HS-27A (cell line): ENCODE data around the gene PRMT1.

ENCODE experiments used
- DNase-seq: peaks from one replicate; pipeline ENCODE4 v3.0.0-alpha.2; 2012; ENCODE audit warnings: low read depth, missing footprints

Gene PRMT1

GRCh38 chr19:49672131-49672919, 4.7 kb upstream of the PRMT1 start:
- no peak for DNase-seq

DNA sequence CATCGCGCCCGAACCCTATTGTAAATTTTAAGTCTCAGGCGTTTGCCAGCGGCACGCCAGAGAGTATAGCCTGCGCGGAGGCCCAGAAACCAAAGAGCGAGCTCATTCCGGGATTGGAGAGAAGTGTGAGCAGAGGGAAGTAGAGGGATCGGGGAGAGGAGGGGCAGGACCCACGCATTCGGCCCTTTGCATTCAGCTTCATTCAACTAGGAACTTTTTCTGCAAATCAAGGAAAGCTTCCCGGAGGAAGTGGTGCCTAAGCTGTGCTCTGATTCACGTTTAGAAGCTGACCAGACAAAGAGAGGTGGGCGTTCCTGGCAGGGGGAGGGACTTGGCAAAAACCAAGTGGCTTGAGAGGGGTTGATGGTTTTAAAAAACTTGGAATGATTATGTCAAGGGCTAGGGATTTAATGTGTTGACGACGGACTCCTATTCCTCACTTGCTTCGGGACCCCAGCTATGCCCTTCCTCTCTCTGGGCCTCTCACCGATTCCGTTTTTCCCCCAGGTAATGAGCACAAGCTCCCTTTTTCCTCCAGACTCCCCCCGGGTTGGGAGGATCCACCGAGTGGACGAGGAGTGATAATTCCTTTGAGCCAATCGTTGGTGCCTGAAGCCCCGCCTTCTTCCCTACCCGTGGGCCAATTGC, 811 bp upstream of the PRMT1 start:
- no peak for DNase-seq

- DNase-seq, result peak; percentile 100
Measured at GRCh38 chr19:49676784-49677230, 264 bp upstream of the PRMT1 start.

GRCh38 chr19:49677901-49678674, 1.0 kb downstream of the PRMT1 start:
- no peak for DNase-seq

DNA sequence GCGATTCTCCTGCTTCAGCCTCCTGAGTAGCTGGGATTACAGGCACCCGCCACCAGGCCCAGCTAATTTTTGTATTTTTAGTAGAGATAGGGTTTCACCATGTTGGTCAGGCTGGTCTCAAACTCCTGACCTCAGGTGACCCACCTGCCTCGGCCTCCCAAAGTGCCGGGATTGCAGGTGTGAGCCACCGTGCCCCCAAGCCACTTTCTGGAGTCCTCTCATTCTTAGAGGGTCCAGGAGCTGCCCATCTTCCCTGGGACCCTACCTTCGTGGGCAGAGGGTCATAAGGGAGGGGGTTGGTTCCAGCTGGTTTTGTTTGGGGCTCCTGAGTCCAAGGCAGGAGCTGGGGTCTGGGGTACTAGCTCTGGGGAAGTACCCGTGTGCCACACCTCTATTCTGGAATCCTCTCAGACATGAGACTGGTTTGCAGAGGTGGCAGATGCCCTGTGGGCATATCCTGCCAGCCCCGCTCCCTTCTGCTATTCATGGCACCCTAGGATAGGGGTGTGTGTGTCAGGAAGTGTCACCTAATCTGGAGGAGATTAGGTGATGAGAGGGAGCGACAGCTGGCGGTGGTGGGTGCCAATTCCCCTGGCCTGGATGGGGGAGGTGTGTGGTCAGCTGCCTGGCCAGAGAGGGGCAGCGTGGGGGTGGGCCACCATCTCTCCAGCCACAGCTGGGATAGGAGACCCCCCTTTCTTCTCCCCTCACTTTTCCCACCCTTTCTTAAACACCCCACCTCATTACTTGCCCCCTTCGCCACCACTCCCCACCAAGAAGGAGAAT, 2.1 kb downstream of the PRMT1 start:
- no peak for DNase-seq

DNA sequence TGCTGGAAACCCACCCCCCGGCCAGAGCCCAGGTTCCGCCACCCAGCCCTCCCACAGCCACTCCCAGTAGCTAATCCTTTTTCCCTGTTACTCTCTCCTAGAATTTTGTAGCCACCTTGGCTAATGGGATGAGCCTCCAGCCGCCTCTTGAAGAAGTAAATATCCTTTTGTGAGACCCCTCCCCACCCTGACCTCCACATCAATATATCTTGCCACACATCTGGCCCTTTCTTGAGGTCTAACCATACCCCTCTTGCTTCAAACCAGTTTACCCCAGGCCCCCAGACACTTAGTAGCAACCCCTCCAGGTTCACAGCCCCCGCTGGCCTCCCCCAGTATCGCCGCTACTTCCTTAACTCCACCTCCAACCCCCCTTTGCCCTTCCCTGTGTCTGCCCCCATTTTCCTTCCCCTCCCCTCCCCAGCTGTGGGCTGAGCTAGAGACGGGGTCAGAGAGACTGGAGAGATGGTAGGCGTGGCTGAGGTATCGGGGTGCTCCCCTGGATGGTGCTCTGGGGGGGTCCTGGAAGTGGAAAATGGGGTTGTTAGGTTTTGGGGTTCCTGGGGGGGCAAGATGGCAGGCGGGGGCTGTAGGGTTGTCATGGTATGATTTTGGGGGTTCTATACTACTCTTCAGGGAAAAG, 2.8 kb downstream of the PRMT1 start:
- DNase-seq, result no peak

GRCh38 chr19:49680421-49681351, 3.6 kb downstream of the PRMT1 start:
- no peak for DNase-seq

DNA sequence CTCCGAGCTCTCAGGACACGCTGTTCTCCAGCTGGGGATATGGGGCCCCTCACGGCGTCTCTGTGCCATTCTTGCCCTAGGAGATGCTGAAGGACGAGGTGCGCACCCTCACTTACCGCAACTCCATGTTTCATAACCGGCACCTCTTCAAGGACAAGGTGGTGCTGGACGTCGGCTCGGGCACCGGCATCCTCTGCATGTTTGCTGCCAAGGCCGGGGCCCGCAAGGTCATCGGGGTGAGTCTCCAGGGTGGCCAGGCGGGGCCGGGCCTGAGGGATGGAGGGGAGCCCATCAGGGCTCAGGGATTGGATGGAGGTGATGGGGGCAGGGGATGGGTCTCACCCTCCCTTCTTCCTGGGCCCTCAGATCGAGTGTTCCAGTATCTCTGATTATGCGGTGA, 4.8 kb downstream of the PRMT1 start:
- DNase-seq, result no peak

DNA sequence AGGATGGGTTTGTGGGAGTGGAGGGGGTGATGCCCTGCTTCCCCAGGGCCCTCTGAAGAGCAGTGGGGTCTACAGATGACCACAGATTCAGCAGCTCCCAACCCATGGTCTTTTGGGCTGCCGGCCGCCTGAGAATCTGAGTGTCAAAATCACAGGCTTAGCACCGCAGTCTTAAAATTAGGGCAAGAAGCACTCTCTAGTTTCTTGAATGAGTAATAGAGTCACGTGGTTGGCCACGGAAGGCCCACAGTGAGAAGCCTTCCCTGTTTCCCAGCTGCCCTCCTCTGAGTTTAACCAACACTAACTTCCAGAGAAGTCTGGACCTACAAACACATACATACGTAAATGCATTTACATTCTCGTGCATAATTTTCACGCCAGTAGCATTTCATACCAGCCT, 5.2 kb downstream of the PRMT1 start:
- no peak for DNase-seq

DNA sequence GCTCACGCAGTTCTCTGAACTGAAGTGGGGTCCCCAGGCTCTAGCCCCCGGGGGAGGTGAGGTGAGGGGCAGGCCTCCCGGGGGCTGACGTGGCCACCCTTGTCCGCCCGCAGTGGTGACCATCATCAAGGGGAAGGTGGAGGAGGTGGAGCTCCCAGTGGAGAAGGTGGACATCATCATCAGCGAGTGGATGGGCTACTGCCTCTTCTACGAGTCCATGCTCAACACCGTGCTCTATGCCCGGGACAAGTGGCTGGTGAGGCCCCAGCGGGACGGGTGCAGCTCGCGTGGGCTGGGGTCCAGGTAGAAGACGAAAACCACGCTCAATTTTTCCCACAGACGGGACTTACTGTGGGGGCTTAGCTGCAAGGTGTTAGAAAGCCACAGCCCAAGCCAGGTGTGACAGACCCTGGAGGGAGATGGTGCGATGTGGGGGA, 6.8 kb downstream of the PRMT1 start:
- DNase-seq, result no peak

DNA sequence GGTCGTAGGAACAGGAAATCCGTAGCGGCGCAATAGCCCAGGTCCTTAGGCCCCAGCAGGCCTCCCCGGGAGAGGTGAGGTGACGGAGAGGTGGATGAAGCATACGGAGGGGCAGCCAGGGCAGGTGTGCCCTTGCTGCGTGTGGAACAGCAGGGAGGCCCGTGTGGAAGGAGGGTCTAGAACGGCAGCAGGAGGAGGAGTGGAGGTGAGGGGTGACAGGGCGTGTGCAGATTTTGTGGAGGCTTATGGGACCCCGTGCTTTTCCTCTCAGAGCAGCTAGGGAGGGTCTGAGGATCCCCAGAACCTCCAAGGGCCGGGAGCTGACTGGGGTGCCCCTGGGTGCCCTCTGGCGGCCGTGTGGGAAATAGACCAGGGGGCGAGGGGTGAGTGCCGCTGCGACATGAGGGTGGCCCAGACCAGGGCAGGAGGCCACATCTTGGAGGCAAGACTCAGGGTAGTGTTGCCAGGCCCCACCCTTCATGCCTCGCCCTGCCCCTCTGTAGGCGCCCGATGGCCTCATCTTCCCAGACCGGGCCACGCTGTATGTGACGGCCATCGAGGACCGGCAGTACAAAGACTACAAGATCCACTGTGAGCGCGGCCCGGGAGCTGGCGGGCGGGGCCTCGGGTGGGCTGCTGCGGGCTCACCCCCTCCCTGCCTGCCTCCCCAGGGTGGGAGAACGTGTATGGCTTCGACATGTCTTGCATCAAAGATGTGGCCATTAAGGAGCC, 7.3 kb downstream of the PRMT1 start:
- no peak for DNase-seq

GRCh38 chr19:49684983-49685553, 8.0 kb downstream of the PRMT1 start:
- no peak for DNase-seq

DNA sequence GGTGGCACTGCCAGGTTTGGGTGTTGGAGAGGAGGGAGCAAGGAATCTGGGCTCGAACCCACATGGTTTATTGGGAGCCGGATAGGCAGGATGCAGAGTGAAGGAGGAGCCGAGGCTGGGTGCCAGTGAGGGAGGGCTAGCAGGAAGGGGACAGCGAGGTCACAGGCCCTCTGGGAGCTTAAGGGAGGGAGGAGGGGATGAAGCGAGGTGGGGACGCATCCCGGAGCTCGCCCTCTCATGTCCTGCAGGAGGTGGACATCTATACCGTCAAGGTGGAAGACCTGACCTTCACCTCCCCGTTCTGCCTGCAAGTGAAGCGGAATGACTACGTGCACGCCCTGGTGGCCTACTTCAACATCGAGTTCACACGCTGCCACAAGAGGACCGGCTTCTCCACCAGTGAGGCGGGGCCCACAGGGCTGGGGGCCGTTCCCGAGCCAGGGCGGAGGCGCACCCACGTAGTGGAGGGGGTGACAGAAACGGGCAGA, 8.8 kb downstream of the PRMT1 start:
- DNase-seq, result no peak

DNA sequence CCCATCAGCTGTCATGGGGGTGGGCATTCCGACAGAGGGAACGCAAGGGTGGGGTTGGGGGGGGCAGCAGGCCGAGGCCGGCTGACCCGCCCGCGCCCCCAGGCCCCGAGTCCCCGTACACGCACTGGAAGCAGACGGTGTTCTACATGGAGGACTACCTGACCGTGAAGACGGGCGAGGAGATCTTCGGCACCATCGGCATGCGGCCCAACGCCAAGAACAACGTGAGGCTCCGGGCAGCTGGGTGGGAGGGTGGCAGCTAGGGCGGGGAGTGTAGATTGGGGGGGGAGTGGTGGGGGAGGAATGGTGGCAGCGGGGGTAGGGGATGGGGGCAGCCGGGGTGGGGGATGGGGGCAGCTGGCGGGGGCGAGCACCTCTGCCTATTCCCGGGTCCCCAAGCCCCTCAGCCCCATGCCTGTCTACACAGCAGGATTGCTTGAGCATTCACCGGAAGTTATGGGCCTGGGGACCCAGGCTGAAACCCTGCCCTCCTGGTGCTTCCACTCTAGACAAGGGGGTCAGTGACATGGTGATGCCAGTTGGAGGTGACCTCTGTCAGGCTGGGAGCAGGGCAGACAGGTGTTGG, 9.5 kb downstream of the PRMT1 start:
- DNase-seq, result no peak

GRCh38 chr19:49687150-49687549, 10.1 kb downstream of the PRMT1 start:
- no peak for DNase-seq

- no peak for DNase-seq
Measured at GRCh38 chr19:49687566-49688316, 10.7 kb downstream of the PRMT1 start.

DNA sequence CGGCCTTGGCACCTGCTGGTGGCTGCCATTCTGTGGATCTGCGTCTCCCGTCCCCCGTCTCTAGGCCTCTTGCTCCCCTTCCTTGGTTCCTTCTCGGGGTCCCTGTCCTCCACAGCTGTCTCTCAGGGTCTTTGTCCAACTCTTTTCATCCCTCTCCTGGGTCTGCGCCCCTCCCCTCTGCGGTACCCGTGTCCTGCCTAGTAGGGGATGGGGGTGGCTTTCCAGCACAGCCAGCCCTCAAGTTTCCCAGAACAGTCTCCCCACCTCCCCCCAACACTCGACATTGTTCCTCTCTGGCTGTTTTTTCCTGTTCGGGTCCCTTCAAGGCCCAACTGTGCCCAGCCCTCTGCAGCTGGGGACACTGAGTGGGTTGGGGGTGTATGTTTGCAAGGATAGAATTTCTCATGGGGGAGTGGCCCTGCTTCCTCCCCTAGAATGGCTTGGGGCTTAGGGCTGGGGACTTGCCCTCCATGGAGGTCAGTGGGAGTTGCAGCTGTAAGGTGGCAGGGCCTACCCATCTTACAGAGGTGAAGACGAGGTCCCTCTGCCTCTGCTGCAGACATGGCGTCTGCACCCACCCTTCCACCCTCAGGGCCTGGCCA, 11.6 kb downstream of the PRMT1 start:
- no peak for DNase-seq
